Suppressor macrophage (primary cell): ENCODE measurements around the gene PNPLA1.
A peak's percentile ranks its signal among the peaks of the same experiment; 100 is the strongest.

Experiments used
- DNase-seq, 4 experiments: peaks; one replicate each; pipeline ENCODE4 v3.0.0-alpha.2; 2020 to 2022

Gene PNPLA1

GRCh38 chr6:36285797-36286196 lies 15.9 kb downstream of the PNPLA1 start:
- no peak for DNase-seq

GRCh38 chr6:36286858-36287257 lies 17.0 kb downstream of the PNPLA1 start:
- no peak for DNase-seq

- no peak for DNase-seq
These were observed 19.5 kb downstream of the PNPLA1 start for GRCh38 chr6:36289281-36289878.

- peak; percentile 83 to 92 (median 87) for DNase-seq
These were observed 21.1 kb downstream of the PNPLA1 start for GRCh38 chr6:36290668-36291620.

- DNase-seq = no peak
These were observed 22.3 kb downstream of the PNPLA1 start for GRCh38 chr6:36292170-36292569.

- peak in 2 of 4 experiments; percentile 43 to 56 for DNase-seq
These were observed 26.4 kb downstream of the PNPLA1 start for GRCh38 chr6:36296240-36296639.

GRCh38 chr6:36297051-36297450 lies 27.2 kb downstream of the PNPLA1 start:
- peak; percentile 45 to 68 (median 61) for DNase-seq

GRCh38 chr6:36297511-36297910 lies 27.7 kb downstream of the PNPLA1 start:
- DNase-seq = no peak

GRCh38 chr6:36298027-36298426 lies 28.2 kb downstream of the PNPLA1 start:
- no peak for DNase-seq

GRCh38 chr6:36301085-36301658 lies 31.3 kb downstream of the PNPLA1 start:
- DNase-seq = no peak

- no peak for DNase-seq
These were observed 31.9 kb downstream of the PNPLA1 start for GRCh38 chr6:36301781-36302180.

- peak; percentile 92 to 95 (median 94) for DNase-seq
These were observed 32.5 kb downstream of the PNPLA1 start for GRCh38 chr6:36302227-36302976.

- DNase-seq = no peak
These were observed 36.0 kb downstream of the PNPLA1 start for GRCh38 chr6:36305885-36306284.

GRCh38 chr6:36306375-36306774 lies 36.5 kb downstream of the PNPLA1 start:
- DNase-seq = no peak

GRCh38 chr6:36308514-36308913 lies 38.7 kb downstream of the PNPLA1 start:
- no peak for DNase-seq

- no peak for DNase-seq
These were observed 39.3 kb downstream of the PNPLA1 start for GRCh38 chr6:36309203-36309602.

GRCh38 chr6:36309900-36310299 lies 40.0 kb downstream of the PNPLA1 start:
- no peak for DNase-seq

GRCh38 chr6:36312854-36313648 lies 43.2 kb downstream of the PNPLA1 start:
- peak; percentile 58 to 66 (median 60) for DNase-seq

- no peak for DNase-seq
These were observed 43.7 kb downstream of the PNPLA1 start for GRCh38 chr6:36313649-36313936.

GRCh38 chr6:36314221-36315014 lies 44.6 kb downstream of the PNPLA1 start:
- peak in 1 of 4 experiments; percentile 18 for DNase-seq

- DNase-seq = no peak
These were observed 46.1 kb downstream of the PNPLA1 start for GRCh38 chr6:36315921-36316320.
